GDM1 (cell line): Measurements from ENCODE around the gene PFN2.
A peak's percentile ranks its signal among the peaks of the same experiment; 100 is the strongest.
"Not testable (repeated sequence)": the region's sequence is repeated elsewhere in the genome, so short reads cannot be mapped to it uniquely, and the experiment has no call there.

Source experiments
- DNase-seq: peaks from one replicate; lab custom pipeline; 2025; lab: John Stamatoyannopoulos, UW

The PFN2 gene

DNA sequence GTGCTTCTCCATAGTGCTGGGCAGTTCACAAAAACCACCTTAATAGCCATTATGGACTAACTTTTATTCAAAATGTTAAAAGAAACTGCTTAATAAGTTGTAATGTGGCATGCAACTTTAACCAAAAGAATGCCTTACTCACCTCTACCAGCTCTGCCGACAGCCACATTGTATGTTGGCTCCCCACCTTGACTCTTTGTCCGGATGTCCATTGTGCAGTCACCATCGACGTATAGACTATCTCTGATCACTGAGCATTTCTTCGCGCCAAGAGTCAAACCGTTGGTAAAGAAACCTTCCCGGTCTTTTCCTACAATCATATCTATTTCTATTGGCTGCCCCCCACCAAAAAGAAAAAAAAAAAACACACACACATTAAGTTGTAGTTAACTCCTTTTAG lies 2.5 kb downstream of the PFN2 start:
- no peak for DNase-seq

DNA sequence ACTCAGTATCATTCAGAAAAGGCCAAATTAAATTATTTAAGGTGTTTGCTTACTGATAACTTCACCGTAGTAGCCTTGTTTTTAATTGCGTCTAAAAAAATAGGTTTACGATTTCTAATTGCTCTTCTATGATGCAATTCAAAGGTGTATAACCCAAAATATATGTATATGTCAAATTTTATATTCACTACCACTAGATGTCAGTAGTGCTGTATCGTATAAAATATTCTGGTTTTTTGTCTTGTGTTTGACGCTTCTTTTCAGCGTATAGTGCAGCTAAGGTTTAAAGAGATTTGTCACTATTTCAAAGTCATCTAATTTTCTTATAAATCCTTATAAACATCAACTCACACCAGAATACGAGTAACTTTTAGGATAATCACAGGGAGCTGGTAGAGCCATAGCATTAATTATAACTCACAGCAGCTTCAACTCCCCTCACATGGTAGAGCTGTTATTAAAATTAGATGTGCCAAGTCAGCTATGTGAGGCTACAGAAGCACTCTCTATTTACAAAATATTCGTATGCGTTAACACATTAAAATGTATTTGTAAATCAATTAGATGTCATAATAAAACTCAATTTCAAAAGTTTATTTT lies 3.5 kb downstream of the PFN2 start:
- no peak for DNase-seq

DNA sequence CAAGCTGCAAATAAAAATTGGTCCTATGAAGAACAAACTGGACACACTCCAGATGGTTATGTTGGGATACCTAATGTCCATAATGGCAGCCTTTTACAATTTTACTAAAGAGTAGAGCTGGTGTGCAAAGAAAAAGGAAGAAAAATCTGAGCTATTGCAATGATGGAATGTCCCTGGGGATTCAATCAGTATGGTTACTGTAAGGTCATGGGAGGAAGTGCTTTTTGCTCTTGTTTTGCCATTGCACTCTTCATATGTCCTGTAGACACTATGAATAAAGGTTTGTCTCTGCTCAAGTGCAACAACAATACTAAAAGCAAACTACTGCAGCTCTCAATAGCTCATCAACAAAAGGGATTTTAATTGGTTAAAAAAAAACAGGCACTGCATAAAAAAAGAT lies 5.4 kb downstream of the PFN2 start:
- DNase-seq = no peak

DNA sequence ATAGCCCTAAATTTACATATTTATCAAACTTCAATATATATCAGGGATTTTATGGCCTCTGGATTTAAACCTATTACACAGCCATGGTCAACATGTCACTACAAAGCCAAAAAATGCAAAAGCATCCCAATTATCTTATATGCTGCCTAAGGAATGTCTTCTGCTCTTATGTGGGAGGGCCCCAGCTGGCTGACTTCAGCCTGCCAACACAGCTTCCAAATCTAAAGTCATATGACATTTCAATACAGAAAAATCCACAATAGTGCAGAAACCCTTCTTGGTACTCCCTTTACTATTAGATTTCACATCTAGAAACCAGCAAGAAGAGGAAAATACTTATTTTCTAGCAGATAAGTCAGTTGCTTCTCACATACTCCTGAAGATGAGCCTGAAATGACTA lies 6.4 kb downstream of the PFN2 start:
- DNase-seq = no peak

DNA sequence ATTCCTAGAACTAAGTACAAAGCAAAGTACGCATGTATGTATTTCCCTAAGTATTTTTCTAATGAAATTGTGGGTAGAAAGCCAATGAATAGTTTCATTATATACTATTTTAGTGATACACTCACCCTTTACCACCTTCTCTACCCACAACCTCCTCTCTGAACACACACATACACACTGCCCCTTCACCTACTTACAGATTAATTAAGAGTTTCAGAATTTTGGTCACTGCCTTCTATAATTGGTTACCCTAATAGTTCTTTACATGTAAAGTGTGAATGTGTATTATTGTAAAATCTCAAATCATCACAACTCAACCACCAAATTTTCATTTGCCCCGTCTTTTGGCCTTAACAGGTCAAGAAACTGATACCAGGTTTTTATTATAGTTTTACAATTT lies 7.2 kb downstream of the PFN2 start:
- DNase-seq = no peak

DNA sequence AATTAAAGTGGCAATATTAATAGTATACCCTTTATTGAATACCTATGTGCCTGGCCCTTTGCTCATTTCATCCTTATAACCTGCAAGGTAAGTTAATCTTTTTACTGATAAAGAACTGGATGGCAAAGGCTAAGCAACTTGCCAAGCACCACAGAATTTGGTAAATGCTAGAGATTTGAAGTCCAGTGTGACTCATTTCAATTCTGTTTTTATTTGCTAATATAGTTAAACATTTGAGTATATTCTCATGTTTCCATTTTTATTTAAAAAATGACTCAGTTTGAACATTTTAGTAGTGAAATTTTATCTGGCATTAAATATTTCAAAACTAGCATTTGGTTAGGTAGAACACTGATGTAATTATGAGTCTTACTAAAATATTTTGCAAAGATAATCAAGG lies 11.3 kb downstream of the PFN2 start:
- DNase-seq = no peak

DNA sequence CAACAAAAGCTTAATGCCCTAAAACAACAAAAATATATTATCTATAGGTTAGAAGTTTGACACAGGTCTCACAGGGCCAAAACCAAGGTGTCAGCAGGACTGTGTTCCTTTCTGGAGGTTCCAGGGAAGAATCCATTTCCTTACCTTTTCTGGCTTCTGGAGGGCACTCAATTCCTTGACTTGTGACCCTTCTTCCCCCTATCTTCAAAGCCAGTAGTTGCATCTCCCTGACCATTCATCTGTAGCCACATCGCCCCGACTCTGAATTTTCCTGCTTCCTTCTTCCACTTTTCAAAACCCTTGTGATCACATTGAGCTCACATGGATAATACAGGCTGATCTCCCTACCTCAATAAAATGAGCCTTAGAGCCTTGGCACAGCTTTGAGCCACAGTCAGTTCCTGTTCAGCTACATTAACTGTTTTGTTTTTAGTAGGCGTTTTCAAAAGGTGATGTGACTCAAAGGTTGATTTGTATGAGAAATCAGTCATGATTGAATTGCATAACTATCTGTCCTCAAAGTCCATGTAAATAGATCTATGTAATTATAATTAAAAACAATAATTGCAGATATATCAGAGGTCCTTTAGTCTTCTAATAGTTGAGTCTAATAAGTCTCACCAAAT lies 12.4 kb downstream of the PFN2 start:
- no peak for DNase-seq

DNA sequence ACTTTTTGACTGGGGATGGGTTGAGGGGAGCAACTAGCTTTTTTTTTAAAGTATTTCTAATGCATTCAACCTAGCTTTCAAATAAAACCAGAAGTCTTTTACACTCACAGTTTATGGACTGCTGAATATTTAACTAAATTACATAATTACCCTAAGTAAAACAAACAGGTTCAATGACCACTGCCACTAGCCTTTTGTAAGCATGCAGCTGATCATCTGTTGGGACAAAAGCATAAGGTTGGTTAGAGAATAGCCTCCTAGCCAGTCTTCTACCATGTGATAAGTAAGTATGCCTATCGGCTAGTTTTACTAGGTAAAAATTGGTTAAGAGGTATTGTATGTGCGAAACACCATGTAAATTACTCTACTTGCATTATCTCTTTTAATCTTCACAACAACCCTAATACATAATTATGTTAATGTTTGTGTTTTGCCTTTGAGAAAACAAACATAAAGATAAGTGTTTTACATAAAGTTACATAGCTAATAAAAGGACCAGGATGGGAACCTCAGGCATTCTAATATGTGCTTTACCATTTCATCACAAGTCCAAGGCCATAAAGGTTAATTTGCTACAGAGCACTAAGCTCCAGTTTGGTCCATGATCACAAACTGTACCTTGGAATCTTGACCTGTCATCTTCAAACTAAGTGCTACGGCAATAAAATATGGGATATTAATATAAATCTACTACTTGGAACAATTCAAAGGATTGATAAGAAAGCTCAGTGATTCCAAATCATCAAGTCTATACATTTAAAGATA lies 13.2 kb downstream of the PFN2 start:
- DNase-seq = no peak

DNA sequence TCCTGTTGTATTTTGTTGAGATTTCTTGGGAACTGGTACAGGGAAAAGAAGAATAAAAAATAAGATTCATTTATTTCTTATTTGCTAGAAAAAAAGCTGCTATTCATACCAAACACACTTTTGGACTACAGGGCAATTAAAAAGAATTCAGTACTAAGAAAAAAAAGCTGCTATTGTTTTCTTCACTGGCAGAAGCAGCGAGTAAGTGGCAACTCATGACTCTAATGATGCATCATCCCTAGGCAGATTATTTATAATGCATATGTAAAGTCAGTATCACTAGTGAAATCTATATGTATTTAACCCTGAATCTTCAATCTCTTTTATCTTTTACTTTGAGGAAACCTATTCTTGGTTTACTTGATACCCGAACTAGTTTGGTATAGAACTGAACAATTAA lies 15.2 kb downstream of the PFN2 start:
- DNase-seq = no peak

DNA sequence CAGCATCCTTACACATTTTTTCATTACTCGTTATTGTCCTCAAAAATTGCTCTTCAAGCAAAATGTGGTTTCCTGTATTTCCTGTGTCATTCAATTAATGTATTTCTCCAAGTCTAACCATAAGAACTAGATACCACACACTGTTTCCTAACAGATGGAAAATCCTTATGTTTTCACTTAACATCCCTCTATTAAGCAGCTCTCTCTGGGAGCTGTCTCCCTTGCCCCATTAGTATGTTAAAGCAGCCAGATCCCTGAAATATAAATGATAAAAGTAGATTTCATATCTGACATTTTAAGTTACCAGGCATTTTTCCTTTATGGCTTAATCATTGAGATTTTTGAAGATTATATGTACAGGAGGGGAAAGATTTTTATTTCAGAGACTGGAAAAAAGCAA lies 15.9 kb downstream of the PFN2 start:
- DNase-seq = no peak

DNA sequence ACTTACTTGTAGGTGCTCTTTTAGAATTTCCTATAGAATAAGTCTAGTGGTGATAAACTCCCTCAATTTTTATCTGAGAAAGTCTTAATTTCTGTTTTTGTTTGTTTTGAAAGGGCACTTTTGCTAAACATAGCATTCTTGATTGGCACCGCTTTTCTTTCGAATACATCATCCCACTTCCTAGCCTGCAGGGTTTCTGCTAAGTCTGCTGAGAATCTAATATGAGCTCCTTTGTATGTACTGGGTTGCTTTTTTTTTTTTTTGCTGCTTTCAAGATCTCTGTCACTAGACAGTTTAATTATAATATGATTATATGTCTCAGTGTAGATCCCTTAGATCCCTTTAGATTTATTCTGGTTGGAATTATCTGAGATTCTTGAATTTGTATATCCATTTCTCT lies 21.5 kb downstream of the PFN2 start:
- DNase-seq = no peak

DNA sequence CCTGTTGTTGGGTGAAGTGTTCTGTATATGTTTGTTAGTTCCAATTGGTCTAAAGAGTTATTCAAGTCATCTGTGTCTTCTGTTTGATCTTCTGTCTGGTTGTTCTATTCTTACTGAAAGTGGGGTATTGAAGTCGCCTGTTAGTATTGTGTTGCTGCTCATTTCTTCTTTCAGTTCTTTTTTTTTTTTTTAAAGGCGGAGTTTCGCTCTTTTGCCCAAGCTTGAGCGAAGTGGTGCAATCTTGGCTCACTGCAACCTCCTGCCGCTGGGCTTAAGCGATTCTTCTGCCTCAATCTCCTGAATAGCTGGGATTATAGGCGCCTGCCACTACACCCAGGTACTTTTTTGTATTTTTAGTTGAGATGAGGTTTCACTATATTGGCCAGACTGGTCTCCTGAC lies 23.5 kb downstream of the PFN2 start:
- no peak for DNase-seq

DNA sequence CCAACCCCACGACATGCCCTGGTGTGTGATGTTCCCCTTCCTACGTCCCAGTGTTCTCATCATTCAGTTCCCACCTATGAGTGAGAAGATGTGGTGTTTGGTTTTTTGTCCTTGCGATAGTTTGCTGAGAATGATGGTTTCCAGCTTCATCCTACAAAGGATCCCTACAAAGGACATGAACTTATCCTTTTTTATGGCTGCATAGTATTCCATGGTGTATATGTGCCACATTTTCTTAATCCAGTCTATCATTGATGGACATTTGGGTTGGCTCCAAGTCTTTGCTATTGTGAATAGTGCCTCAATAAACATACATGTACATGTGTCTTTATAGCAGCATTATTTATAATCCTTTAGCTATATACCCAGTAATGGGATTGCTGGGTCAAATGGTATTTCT lies 26.7 kb downstream of the PFN2 start:
- not testable (repeated sequence) for DNase-seq

DNA sequence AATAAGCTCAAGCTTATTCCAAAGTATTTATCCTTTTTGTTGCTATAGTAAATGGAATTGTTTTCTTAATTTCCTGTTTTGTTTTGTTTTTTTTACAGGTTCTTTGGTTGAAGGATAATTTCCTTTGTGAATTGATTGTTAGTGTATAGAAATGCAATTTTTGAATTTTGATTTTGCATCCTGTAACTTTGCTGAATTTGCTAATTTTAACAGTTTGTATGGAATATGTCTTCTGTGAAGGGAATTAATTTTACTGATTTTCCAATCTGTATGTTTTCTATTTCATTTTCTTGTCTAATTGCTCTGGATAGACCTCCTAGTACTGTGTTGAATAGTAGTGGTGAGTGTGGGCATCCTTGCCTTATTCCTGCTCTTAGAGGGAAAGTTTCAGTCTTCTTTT lies 28.3 kb downstream of the PFN2 start:
- DNase-seq = no peak

DNA sequence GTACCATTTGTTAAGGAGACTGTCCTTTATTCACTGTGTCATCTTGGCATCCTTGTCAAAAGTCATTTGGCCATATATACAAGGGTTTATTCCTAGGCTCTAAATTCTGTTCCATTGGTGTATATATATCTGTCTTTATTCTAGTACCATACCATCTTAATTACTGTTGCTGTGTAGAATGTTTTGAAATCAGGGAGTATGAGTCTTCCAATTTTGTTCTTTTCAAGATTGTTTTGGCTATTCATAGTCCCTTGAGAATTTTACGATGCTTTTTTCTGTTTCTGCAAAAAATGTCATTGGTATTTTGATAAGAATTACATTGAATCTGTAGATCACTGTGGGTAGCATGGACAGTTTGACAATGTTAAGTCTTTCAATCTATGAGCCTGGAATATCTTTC lies 28.7 kb downstream of the PFN2 start:
- DNase-seq = no peak

DNA sequence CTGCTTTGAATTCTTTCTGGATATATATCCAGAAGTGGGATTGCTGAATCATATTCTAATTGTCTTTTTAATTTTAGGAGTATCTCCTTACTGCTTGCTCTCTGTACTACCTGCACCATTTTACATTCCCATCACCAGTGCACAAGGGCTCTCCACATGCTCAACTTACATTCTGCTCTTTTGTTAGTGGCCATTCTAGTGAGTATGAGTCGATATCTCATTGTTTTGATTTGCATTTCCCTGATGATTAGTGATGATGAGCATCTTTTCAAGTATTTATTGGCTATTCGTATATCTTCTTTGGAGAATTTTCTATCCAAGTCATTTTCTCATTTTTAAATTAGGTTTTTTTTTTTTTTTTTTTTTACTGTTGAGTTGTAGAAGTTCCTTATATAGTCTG lies 29.5 kb downstream of the PFN2 start:
- DNase-seq = no peak

DNA sequence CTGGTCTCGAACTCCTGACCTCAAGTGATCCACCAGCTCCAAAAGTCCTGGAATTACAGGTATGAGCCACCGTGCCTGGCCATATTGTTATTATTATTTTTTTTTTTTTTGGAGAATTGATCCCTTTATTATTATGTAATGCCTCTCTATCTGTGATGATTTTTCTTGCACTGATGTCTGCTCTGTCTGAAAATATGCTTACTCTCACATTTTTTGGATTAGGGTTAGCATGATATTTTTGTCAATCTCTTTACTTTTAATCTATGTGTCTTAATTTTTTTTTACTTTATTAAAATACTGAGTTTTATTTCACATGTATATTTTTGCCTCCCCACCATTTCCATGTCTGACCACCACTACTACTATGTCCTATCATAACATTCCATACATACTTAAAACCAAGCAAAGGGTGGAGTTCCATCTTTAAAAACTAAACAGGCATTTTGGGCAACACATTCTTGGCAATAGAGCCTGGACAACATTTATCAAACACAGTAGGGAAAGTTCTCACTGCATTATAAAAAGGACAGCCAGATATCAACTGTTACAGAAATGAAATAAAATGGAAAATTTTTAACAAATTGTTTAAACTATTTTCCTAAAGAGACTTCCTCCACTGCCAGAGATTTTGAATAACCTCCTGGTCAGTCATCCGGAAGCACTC lies 32.2 kb downstream of the PFN2 start:
- DNase-seq = not testable (repeated sequence)

DNA sequence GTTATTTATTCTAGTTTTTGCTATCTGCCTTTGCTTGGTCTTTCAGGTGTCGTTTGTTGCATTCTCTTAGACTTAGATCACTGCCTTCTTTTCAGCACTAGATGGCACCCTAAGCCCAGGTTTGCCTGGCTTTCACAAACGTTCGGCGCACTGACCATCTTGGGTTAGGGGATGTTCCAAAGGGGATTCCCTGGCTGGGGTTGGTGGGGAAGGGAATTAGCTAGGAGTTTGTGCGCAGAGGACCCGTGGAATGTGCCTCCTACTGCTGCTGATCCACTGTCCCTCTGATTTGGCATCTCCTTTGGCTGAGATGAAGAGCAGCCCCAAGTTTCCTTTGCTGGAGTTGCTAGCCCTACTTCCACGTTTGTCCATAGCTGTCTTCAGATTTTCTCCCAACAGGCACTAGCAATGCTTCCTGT lies 33.9 kb downstream of the PFN2 start:
- DNase-seq = peak; percentile 33

DNA sequence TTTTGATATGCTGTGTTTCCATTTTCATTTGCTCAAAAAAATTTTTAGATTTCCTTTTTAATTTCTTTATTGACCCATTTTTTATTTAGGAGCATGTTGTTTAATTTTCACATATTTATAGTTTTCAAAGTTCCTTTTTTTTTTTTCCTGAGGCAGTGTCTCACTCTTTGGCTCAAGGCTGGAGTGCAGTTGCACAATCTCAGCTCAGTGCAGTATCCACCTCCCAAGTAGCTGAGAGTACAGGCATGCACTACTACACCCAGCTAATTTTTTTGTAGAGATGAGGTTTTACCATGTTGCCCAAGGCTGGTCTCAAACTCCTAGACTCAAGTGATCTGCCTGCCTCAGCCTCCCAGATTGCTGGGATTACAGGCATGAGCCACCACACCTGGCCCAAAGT lies 36.2 kb downstream of the PFN2 start:
- DNase-seq = no peak

DNA sequence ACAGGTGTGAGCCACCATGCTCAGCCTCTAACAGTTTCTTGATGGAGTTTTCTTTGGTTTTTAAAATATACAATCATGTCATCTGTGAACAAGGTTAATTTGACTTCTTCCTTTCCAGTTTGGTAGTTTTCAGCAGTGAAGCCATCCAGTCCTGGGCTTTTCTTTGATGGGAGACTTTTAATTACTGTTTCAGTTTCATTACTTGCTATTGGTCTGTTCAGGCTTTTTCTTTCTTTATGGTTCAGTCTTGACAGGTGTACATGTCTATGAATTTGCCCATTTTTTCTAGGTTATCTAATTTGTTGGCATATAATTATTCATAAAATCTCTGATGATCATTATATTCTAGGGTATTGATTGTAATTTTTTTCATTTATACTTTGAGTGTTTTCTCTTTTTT lies 36.8 kb downstream of the PFN2 start:
- DNase-seq = no peak

DNA sequence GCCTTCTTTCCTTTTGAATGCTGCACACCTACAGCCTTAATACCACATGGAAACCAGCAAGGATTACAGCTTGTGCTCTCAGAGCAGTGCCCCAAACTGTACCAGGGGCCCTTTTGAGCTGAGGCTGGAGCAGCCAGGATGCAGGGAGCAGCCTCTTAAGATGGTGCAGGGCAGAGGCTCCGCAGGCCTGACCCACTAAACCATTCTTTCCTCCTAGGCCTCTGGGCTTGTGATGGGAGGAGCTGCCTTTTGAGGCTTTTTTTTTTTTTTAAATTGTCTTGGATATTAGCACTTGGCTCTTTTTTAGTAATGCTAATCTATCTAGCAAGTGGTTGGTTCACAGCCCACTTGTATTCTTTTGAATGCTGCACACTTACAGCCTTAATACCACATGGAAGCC lies 37.7 kb downstream of the PFN2 start:
- no peak for DNase-seq

DNA sequence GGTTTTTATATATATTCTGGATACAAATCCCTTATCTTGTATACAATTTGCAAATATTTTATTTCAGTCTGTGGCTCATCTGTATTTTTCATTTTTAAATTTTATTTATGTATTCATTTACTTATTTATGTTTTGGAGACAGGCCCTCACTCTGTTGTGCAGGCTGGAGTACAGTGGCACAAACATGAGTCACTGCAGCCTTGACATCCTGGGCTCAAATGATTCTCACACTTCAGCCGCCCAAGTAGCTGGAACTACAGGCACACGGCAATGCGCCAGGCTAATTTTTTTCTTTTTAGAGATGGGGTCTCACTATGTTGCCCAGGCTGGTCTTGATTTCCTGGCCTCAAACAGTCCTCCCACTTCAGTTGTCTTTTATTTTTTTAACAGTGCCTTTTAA lies 50.6 kb downstream of the PFN2 start:
- no peak for DNase-seq

DNA sequence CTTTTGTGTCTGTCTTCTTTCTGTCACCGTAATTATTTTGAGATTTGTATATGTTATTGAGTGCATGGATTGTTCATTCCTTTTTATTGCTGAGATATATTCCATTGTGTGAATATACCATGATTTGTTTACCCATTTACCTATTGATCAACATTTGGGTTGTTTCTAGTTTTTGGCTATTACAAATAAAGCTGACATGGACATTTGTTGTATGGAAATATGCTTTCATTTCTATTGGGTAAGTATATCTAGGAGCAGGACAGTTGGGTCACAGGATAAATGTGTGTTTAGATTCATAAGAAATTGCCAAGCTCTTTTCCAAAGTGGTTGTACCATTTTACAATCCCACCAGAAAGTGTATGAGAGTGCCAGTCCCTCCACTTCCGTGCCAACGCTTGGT lies 51.2 kb downstream of the PFN2 start:
- no peak for DNase-seq
